ENCODE data around the gene ERCC1.

Gene ERCC1

GRCh38 chr19:45423589-45424190 is at the start of gene ERCC1:
TSS of gene ERCC1 (minus strand) at chr19:45423917. CDS start at chr19:45423374, 543 bp downstream.
- DNase-seq: peak; percentile 90

- no peak for DNase-seq
These were observed 49.6 kb upstream of the ERCC1 start for GRCh38 chr19:45473367-45473681.

- DNase-seq: no peak
These were observed 49.0 kb upstream of the ERCC1 start for GRCh38 chr19:45472563-45473366.

- DNase-seq: no peak
These were observed 48.3 kb upstream of the ERCC1 start for GRCh38 chr19:45471931-45472562.

- no peak for DNase-seq
These were observed 47.6 kb upstream of the ERCC1 start for GRCh38 chr19:45471111-45471930.

- no peak for DNase-seq
These were observed 47.0 kb upstream of the ERCC1 start for GRCh38 chr19:45470762-45471081.

GRCh38 chr19:45469945-45470761 is 46.4 kb upstream of the ERCC1 start:
- DNase-seq: no peak

GRCh38 chr19:45469132-45469944 is 45.6 kb upstream of the ERCC1 start:
- DNase-seq: peak; percentile 90

GRCh38 chr19:45468803-45469131 is 45.0 kb upstream of the ERCC1 start:
- no peak for DNase-seq

- no peak for DNase-seq
These were observed 44.5 kb upstream of the ERCC1 start for GRCh38 chr19:45468159-45468651.

- DNase-seq: peak; percentile 82
These were observed 43.9 kb upstream of the ERCC1 start, which contains the start of gene FOSB for GRCh38 chr19:45467456-45468158. TSS of gene FOSB (plus strand) at chr19:45467996. CDS start at chr19:45468587, 591 bp downstream.

- no peak for DNase-seq
These were observed 43.4 kb upstream of the ERCC1 start for GRCh38 chr19:45467115-45467455.

GRCh38 chr19:45464852-45465441 is 41.2 kb upstream of the ERCC1 start:
- no peak for DNase-seq

GRCh38 chr19:45464274-45464673 is 40.6 kb upstream of the ERCC1 start:
- DNase-seq: no peak

- DNase-seq: no peak
These were observed 39.5 kb upstream of the ERCC1 start for GRCh38 chr19:45463241-45463640.

- no peak for DNase-seq
These were observed 38.5 kb upstream of the ERCC1 start for GRCh38 chr19:45462174-45462573.

- no peak for DNase-seq
These were observed 37.2 kb upstream of the ERCC1 start for GRCh38 chr19:45460807-45461347.

- no peak for DNase-seq
These were observed 34.1 kb upstream of the ERCC1 start for GRCh38 chr19:45457776-45458175.

GRCh38 chr19:45456500-45456815 is 32.7 kb upstream of the ERCC1 start:
- no peak for DNase-seq

GRCh38 chr19:45455707-45456499 is 32.2 kb upstream of the ERCC1 start:
- no peak for DNase-seq
